ENCODE results near the gene UQCRH.

Gene UQCRH

GRCh38 chr1:46303038-46303871 is at the start of gene UQCRH, which contains the start of gene LRRC41:
Gene UQCRH, plus strand, starts transcription at chr1:46303698. Its CDS starts 69 bp downstream, at chr1:46303767.
Gene LRRC41, minus strand, starts transcription at chr1:46303616. Its CDS starts 294 bp downstream, at chr1:46303322.
- DNase-seq: peak; percentile 88

GRCh38 chr1:46254668-46255067 is 48.8 kb upstream of the UQCRH start:
- DNase-seq: no peak

- no peak for DNase-seq
Measured at GRCh38 chr1:46256523-46256922, 47.0 kb upstream of the UQCRH start.

GRCh38 chr1:46262508-46262907 is 41.0 kb upstream of the UQCRH start:
- no peak for DNase-seq

- DNase-seq: no peak
Measured at GRCh38 chr1:46263146-46263545, 40.4 kb upstream of the UQCRH start.

GRCh38 chr1:46268578-46268977 is 34.9 kb upstream of the UQCRH start:
- DNase-seq: no peak

- no peak for DNase-seq
Measured at GRCh38 chr1:46274225-46275029, 29.1 kb upstream of the UQCRH start.

GRCh38 chr1:46275030-46275337 is 28.5 kb upstream of the UQCRH start:
- no peak for DNase-seq

GRCh38 chr1:46277658-46278373 is 25.7 kb upstream of the UQCRH start:
- no peak for DNase-seq

- no peak for DNase-seq
Measured at GRCh38 chr1:46278807-46279206, 24.7 kb upstream of the UQCRH start.

GRCh38 chr1:46280092-46280491 is 23.4 kb upstream of the UQCRH start:
- DNase-seq: no peak

- no peak for DNase-seq
Measured at GRCh38 chr1:46281021-46281420, 22.5 kb upstream of the UQCRH start.

GRCh38 chr1:46284058-46284457 is 19.4 kb upstream of the UQCRH start:
- DNase-seq: no peak

- DNase-seq: no peak
Measured at GRCh38 chr1:46284597-46285564, 18.6 kb upstream of the UQCRH start.

GRCh38 chr1:46285730-46286477 is 17.6 kb upstream of the UQCRH start:
- DNase-seq: no peak

GRCh38 chr1:46288485-46289133 is 14.9 kb upstream of the UQCRH start:
- no peak for DNase-seq

- DNase-seq: no peak
Measured at GRCh38 chr1:46289134-46289494, 14.4 kb upstream of the UQCRH start.

- no peak for DNase-seq
Measured at GRCh38 chr1:46289976-46290375, 13.5 kb upstream of the UQCRH start.

GRCh38 chr1:46295306-46295705 is 8.2 kb upstream of the UQCRH start:
- DNase-seq: no peak

GRCh38 chr1:46298387-46298786 is 5.1 kb upstream of the UQCRH start:
- DNase-seq: no peak

Measured in NCI-H1436 treated with DMSO at 0.1 percent for 48 hours (cell line).